Activated T-helper 9 cell treated with anti-CD3 and anti-CD28 coated beads, Interleukin-2, amount 50 U/mL, for 16 hours (primary cell): ENCODE data around the gene TMEM171.

Source experiments
- DNase-seq: peaks from one replicate; pipeline ENCODE4 v3.0.0-alpha.2; 2020; ENCODE audit warnings: low read depth

Gene TMEM171, protein sequence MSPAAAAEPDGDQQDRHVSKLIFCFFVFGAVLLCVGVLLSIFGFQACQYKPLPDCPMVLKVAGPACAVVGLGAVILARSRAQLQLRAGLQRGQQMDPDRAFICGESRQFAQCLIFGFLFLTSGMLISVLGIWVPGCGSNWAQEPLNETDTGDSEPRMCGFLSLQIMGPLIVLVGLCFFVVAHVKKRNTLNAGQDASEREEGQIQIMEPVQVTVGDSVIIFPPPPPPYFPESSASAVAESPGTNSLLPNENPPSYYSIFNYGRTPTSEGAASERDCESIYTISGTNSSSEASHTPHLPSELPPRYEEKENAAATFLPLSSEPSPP

DNA sequence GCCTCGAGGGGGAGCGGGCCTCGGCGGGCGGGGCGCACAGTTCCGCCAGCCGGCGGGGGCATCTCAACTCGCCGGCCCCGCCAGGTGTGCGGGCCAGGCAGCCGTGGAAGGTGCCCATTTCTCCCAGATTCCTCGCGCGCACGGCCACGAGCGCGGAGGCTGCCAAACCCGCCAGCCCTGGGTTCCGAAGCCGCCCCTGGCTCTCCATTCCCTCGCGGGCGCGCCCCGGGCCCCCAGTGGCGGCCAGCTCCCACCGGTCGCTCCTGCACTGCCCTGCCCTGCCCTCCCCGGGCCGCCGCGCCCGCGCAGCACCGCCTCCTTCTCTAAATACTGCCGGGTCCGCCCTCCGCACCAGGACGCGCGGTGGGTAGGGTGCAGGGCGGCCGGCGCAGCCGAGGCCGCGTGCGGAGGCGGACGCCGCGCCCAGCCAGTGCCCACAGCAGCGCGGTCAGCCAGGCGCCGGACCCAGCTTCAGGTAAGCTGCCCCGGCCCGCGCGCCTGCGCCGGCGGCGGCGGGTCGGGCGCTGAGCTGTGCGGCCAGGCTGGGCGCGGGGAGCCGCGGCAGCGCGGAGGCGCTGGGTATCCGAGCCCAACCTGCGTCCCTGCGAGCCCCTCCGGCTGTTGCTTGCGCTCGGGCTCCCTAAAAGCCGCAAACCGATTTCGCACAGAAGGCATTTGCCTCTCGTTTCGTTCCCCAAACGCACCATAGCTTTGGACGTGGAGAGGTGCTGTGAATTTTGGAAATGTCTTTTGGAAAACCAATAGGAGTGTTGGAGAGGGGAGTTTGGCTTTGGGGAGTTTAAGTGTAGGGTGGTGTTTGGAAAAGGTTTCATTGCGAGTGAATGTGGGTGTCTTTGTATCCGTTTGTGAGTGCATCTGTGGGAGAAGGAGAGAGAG is at the start of gene TMEM171:
Gene TMEM171, plus strand, starts transcription at position 354 of the 897 bp plus-strand sequence. CDS start 2,799 bp downstream, outside the sequence.
- DNase-seq = no peak

DNA sequence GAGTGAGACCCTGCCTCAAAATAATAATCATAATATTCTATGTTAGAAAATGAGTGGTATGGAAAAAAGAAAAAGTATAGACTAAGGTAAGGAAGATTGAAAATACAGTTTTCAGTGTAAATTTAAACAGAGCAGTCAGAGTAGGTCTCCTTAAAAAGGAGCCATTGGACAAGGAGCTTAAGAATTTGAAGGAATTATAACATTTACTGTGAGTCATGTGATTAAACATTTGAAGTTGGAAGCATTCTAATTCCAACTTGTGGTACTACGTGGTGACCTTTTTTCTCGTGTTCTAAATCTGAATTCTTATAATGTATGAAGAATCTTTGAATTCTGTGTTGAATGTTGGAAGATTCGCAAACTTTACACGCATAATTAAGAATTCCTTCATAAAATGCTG is 39.3 kb upstream of the TMEM171 start:
- no peak for DNase-seq

DNA sequence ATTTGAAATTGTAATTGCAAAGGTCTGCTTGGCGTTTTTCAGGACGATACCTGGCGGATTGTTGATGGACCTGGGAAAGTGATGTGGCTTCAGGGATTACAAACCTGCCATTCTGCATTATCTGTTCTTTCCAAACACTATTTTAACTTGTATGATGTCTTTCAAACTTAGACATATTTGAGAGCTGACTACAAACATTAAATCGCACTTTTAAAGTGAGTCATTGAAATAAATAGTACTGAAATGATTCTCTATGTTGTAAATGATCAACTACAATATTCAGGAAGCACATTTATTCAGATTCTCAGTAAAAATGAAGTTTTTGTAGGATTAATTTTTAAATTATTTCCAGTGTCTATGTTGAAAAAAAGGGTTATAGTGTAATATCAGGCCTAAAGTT is 32.3 kb upstream of the TMEM171 start:
- no peak for DNase-seq

DNA sequence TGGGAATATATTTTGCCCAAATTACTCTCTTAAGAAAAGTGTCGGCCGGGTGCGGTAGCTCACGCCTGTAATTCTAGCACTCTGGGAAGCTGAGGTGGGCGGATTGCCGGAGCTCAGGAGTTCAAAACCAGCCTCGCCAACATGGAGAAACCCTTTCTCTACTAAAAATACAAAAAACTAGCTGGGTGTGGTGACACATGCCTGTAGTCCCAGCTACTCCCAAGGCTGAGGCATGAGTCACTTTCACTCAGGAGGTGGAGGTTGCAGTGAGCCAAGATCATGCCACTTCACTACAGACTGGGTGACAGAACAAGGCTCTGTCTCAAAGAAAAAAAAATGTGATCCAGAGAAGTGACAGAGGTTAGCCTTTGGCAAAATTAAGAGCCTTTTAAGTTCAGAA is 26.4 kb upstream of the TMEM171 start:
- no peak for DNase-seq

DNA sequence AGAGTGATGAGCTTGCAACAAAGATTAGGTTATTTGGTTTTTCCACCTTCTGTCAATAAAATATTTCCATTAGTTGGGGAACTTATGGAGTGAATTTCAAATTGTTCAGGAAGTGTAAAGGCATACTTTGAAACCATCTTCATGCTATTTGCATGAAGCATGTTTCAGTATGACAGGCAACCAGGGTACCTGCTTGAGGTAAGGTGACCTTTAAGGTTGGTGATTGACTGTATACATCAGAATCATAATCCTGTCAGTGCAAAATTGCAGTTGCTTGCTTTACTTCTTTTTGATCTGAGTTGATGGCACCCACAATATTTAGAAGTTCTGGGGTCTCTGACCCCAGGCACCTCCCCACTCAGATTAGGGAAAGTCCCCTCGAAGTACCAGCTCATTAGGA is 26.0 kb upstream of the TMEM171 start:
- DNase-seq = no peak

DNA sequence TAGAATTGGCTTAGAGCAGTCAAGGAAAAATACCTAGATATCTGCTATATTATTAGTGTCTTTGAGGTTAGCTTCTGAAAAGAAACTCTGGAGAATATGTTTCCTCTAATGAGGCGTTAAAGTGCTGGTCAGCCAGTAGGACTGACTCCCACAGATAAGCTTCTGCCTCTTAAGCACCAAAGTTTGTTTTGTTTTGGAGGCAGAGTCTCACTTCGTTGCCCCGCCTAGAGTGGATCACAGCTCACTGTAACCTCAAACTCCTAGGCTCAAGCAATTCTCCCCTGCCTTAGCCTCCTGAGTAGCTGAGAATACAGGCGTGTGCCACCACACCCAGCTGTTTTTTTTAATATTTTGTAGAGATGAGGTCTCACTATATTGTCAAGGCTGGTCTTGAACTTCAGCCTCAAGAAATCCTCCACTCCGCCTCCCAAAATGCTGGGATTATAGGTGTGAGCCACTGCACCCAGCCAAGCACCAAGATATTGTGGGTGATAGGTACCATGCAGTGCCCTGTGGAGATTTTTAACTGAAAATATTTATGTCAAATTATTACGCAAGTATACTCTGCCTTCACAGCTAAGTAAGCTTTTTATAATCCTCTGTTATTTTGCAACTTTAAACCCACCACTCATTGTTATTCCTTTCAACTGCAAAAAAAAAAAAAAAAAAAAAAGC is 24.7 kb upstream of the TMEM171 start:
- no peak for DNase-seq

DNA sequence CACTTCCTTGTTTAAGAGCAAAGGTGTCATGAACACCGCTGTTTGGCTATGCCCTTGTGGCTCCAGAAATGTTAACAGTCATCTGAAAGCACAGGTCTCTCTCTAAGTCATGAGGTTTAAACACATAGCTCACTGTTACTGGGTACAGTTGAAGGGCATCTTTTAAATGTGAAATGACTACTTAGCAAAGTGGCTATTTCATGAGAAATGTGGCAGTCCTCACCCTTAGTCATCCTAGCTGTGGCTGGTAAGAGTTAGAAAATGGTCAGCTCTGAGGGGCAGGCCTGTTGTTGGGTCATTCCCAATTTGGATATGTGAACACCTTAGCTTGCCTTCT is 24.2 kb upstream of the TMEM171 start:
- no peak for DNase-seq

DNA sequence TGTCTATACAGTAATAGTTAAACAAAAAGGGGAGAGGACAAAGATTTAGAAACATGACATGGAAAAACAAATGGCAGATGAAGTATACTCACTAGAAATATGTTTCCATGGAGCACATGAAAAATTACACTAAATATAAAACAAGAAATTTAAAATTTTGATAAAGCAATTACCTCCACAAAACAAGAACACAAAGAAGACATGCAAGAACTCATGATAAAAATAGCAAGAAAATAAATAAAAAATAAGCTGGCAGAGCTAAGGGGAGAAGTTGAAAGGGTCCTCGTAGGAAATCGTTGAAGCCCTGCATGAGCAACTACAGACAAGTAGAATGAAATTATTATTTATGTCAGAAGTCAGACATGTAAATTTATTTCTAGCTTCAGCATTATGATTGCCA is 22.6 kb upstream of the TMEM171 start:
- DNase-seq = no peak

DNA sequence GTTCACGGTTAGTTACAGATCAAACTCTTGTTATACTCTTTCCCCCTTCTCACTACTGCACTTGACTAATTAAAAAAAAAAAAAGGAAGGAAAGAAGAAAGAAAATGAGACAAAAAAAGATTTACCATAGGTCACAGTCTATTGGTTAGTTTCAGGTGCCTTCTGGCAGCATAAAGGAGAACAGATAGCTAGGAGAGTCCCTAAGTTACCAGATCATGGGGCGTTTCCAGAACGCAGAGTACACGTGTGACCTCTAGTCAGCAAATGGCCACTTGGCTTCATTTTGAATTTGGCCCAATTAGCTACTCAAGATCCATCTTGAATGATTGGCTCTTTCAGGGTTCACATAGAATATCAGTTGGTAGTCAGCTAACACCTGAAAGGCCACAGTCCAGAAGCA is 20.3 kb upstream of the TMEM171 start:
- no peak for DNase-seq

DNA sequence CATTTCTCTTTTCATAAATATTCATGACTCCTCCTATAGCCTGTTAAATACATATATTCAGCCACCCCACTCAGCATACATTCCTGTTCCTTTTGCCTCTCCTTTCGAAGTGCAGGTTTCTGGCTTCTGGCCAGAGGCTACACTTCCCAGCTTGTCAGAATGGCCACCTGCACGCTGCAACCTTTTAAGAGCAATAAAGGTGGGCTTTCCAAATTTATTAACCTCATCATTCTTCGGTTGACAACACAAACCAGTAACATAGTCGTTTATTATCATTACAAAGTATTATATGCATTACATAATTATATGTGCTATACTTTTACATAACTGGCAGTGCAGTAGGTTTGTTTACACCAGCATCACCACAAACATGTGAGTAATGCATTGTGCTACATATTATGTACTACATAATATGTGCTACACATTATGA is 16.5 kb upstream of the TMEM171 start:
- DNase-seq = no peak

DNA sequence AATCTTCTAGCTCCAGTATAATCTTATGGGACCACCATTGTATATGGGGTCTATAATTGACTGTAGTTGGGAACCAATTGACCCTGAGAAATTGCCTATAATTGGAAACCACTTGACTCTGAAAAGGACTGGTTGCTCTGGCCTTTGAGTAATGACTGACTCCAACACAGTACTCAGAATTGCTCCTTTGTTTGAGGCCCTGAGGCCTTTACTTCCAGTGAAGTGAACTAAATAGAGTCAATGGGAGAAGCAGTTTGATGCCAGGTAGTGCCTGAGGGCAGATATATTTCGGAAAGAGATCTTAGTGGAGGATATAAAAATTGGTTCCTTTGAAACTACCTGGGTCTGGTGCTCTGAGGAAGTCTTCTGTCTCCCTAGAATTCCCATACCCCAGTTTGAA is 16.0 kb upstream of the TMEM171 start:
- no peak for DNase-seq

DNA sequence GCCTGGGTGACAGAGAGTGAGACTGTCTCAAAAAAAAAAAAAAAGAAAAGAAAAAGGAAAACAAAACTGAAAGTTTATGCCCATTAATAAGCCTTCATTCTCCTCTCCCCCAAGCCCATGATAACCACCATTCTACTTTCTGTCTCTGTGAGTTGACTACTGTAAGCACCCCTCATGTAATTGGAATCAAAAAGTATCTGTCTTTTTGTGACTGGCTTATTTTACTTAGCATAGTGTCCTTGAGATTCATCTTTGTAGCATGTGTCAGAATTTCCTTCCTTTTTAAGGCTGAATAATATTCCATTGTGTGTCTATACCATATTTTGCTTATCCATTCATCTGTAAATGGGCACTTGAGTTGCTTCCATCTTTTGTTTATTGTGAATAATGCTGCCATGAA is 14.0 kb upstream of the TMEM171 start:
- DNase-seq = no peak

DNA sequence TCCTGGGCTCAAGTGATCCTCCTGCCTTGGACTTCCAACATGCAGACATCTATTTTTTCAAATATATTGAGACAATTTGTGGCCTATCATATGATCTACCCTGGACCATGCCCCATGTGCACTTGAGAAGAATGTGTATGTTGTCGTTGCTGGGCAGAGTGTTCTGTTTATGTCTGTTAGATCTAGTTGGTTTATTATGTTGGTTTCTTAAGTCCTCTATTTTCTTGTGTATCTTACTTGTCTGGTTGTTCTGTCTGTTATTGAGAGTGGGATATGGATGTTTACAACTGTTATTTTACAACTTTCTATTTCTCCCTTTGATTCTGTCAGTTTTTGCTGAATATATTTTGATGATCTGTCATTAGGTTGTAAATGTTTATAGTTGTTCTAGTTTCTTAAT is 10.2 kb upstream of the TMEM171 start:
- DNase-seq = no peak

DNA sequence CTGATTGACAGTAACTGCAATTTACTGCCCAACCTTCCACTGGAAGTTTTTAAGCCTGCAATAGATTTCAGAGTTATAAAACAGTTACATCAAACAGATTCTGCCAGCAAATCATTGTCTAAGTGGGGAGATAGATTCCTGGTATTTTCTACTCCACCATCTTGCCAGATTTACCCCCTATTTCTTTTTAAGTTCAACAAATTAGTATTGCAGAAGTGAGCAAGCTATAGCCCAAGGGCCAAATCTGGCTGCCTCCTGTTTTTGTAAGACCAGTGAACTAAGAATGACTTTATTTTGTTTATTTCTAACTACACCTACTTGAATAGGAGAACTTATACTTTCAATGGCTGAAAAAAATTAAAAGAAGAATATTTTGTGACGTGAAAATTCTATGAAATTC is 8.8 kb upstream of the TMEM171 start:
- DNase-seq = no peak

DNA sequence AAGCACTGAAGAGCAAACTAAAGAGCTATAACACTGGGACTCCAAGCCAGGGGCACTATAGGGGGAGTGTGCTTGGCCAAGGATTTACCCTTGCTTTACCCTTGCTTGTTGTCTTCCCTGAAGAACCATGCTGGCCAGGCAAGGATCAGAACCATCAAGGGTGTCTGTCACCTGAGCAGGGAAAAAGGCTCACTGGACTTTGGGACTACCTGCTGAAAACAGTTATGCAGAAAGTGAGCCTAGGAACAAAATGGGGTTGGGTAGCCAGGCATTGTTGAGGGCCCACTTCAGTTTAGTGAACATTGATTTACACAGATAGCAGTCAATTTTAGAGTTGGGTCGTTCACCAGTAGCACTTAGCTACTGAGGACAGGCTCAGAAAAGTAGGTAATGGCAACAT is 8.0 kb upstream of the TMEM171 start:
- no peak for DNase-seq

DNA sequence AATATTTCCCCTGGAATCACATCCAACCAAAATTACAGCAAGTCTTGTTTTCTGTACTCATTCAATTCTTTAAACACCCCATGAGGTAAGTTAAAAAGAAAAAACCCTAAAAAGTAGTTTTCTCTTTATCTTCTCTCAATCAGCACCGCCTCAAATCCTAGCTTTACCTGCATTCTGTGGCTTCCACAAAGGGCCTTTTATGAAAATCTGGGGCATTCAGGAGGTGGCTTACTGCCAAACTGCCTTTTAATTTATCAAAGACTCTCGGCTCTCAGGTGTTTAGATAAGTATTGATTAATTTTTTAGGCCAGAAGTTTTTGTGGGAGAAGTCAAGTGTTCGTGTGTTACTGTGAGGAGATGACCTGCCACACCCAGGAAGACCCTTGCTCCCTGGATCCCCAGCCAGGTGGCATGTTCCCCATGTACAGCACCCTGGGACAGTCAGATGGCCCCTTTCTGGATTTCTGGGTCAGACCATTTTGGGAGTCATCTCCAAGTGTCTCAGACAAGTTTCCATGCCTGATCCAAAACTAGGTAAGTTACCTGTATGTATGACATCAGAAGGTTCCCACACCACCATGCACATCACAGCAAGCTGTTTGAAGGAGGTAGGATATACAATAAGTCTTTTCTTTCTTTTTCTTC is 6.2 kb upstream of the TMEM171 start:
- DNase-seq = no peak

DNA sequence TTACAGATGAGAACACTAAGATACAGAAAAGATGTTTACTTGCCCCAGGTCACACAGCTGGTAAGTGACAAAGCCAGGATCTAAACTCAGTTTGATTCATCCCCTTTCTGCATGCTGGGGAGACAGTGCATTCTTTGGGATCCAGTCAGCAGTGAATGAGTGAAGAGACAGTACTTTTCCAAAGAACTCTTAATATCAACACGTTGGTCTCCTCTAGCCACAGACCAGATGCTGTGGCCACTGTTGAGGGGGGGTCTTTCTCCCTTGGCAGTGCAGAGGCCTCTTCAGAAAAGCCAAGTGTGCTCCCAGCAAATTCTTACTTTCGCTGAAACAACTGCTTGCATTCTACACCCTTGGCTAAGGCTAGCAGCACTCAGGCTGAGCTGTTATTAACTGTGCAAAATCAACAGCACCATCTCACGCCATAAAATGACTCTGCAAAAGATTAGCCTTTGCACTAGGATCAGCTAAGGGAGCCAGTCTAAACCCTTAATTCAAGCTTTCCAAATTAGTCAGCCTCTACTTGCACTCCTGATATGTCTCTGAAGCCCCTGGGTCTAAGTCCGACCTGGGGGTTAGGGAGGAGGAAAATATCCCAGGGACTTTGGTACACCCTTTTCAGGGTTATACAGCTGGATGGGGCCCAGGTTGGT is 4.8 kb upstream of the TMEM171 start:
- no peak for DNase-seq

DNA sequence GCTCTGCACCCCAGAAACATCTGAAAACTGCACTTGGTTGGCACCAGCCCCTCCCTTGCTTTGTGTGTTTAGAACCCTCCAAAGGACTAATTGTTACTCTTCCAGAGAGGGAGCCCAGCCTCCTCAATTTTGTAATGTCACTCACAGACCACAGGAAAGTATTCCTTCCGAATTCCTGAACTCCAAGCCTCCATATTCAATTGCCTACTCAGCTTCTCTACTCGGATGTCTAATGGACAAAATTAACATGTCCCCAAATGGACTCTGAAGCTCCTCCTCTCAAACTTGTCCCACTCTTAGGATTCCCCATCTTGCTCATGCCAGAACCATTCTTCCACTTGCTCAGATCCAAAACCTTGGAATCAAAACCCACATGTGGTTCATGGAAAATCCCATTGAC is 3.9 kb upstream of the TMEM171 start:
- no peak for DNase-seq

DNA sequence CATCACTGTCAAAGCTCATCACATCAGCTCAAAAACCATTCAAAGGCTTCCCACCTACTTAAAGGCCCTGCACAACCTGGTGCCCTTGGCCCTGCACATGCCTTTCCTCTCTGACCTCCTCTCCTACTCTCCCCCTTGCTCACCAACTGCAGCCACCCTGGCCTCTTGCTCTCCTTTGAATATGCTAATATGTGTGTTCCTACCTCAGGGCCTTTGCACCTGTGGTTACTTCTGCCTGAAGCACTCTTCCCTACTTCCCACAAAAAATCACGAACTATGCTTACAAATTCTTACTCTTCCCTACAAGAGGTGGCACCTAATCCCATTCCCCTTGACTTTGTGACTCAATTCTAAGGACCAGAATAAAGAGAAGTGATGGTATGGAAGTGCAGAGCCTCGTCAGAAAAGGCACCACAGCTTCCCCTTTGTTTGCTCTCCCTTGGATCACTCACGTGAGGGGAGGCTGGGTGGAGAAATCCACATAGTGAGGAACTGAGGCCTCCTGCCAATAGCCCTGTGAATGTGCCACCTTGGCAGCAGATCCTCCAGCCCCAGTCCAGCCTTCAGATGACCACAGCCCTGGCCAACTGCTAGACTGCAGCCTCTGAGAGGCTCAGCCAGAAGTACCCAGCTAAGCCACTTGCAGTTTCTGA is 3.2 kb upstream of the TMEM171 start:
- no peak for DNase-seq

DNA sequence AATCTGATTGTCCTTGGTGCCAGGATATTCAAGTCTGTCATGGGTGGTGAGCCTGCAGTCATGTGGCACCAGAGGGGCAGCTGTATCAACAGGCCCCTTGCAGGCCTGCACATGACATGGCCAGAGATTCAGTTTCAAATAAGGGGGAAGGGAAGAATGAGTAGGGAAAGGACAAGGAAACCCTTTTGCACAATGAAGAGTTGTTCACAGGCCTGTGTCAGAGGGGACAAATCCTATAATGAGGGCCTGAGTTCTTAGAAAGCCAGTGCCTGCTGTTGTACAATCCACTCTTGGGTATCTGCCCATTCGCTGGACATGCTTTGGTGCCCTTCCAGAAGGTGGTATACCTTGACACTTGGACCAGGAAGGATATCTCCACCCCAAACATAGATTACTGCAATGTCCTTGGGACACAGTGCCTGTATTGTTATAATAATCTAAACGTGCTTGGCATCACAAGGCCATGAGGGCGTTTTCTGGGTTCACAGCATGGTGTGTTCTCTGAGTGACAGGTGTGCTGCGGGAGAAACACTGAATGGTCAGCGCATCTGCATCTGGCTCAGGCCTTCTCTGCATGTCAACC is 1.9 kb upstream of the TMEM171 start:
- DNase-seq = no peak
